ENCODE measurements around the gene FAM114A1.

FAM114A1 gene

DNA sequence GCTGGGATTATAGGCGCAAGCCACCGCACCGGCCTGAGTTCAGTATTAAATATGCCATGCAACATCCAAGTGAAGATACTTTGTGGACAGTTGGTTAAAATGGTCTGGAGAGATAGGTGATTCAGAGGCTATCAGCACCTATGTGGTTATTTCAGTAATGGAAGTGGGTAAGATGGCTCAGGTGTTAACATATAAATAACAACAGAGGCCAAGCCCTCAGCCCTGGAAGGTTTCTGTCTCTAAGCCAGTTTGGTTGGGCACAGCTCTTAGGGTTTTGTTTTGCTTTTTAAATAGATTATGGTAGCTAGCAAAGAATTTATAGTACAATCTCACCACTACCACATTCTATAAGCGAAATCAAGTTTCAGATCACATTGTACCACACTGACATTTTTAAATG is 16.6 kb downstream of the FAM114A1 start:
- H3K9me3 ChIP-seq (ENCODE audit: insufficient read depth, low read depth, low read length) = no peaks in the 10 kb centered on the region
- no peaks in the 10 kb centered on the region for H3K27me3 ChIP-seq (ENCODE audit: insufficient read depth, low read length, poor library complexity, severe bottlenecking)
- no peaks in the 10 kb centered on the region for H3K9me2 ChIP-seq (replicated peaks; ENCODE audit: low read depth, low read length)
- H4K20me1 ChIP-seq (ENCODE audit: insufficient read depth, low read length, poor library complexity, severe bottlenecking) = no peaks in the 10 kb centered on the region
- no peaks in the 10 kb centered on the region for H3K4me1 ChIP-seq (ENCODE audit: insufficient read depth, low read length, poor library complexity, severe bottlenecking)
- TF ChIP-seq CTCF (conservative IDR thresholded peaks at IDR 0.05; ENCODE audit: low read length) = no peak
- no peak for TF ChIP-seq EZH2phosphoT487 (IDR thresholded peaks at IDR 0.05; ENCODE audit: borderline replicate concordance)
- no peaks in the 10 kb centered on the region for H3K36me3 ChIP-seq (ENCODE audit: insufficient read depth, low read length)
- no peak overlapping the region for H3K4me3 ChIP-seq (ENCODE audit: low read length, poor library complexity, severe bottlenecking)
- H2AFZ ChIP-seq (ENCODE audit: low read length) = no peak overlapping the region
- H3K4me2 ChIP-seq (ENCODE audit: low read depth, low read length, poor library complexity, severe bottlenecking) = no peak overlapping the region
- H3F3A ChIP-seq (ENCODE audit: low read depth) = no peaks in the 10 kb centered on the region
- no peak overlapping the region for H3K9ac ChIP-seq (ENCODE audit: low read depth, low read length, poor library complexity, severe bottlenecking)
- no peaks in the 10 kb centered on the region for H3K79me2 ChIP-seq (ENCODE audit: insufficient read depth, low read length)

DNA sequence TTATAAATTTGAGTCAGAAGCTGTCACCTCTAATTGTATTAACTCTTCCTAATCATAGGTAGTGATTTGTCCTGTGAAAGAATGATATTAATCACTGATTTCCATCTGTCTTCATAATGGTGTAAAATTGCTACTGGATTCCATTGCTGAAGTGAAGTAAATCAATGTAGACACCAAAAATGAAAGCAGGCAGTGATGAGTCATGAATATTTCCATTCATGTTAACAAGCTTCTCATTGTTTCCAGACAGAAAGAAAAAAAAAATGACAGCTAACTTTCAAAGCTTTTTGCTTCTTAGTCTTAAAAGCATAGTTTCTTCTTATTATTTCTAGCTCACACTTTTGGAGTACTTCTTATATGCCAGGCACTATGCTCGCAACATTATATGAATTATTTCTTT is 21.5 kb downstream of the FAM114A1 start:
- Histone ChIP-seq H4K20me1 (ENCODE audit: insufficient read depth, low read length, poor library complexity, severe bottlenecking) (no peaks in the 10 kb centered on the region), H3K4me1 (ENCODE audit: insufficient read depth, low read length, poor library complexity, severe bottlenecking) (no peaks in the 10 kb centered on the region), H3K9me3 (ENCODE audit: insufficient read depth, low read depth, low read length) (no peaks in the 10 kb centered on the region), H3K27me3 (ENCODE audit: insufficient read depth, low read length, poor library complexity, severe bottlenecking) (no peaks in the 10 kb centered on the region), H2AFZ (ENCODE audit: low read length) (no peak overlapping the region), H3K36me3 (ENCODE audit: insufficient read depth, low read length) (no peaks in the 10 kb centered on the region), H3K9me2 (replicated peaks; ENCODE audit: low read depth, low read length) (no peaks in the 10 kb centered on the region), H3F3A (ENCODE audit: low read depth) (no peaks in the 10 kb centered on the region), H3K79me2 (ENCODE audit: insufficient read depth, low read length) (no peaks in the 10 kb centered on the region), H3K9ac (ENCODE audit: low read depth, low read length, poor library complexity, severe bottlenecking) (no peak overlapping the region), H3K4me2 (ENCODE audit: low read depth, low read length, poor library complexity, severe bottlenecking) (no peak overlapping the region), H3K4me3 (ENCODE audit: low read length, poor library complexity, severe bottlenecking) (no peak overlapping the region)
- TF ChIP-seq EZH2phosphoT487 (IDR thresholded peaks at IDR 0.05; ENCODE audit: borderline replicate concordance) (no peak), CTCF (conservative IDR thresholded peaks at IDR 0.05; ENCODE audit: low read length) (no peak)

DNA sequence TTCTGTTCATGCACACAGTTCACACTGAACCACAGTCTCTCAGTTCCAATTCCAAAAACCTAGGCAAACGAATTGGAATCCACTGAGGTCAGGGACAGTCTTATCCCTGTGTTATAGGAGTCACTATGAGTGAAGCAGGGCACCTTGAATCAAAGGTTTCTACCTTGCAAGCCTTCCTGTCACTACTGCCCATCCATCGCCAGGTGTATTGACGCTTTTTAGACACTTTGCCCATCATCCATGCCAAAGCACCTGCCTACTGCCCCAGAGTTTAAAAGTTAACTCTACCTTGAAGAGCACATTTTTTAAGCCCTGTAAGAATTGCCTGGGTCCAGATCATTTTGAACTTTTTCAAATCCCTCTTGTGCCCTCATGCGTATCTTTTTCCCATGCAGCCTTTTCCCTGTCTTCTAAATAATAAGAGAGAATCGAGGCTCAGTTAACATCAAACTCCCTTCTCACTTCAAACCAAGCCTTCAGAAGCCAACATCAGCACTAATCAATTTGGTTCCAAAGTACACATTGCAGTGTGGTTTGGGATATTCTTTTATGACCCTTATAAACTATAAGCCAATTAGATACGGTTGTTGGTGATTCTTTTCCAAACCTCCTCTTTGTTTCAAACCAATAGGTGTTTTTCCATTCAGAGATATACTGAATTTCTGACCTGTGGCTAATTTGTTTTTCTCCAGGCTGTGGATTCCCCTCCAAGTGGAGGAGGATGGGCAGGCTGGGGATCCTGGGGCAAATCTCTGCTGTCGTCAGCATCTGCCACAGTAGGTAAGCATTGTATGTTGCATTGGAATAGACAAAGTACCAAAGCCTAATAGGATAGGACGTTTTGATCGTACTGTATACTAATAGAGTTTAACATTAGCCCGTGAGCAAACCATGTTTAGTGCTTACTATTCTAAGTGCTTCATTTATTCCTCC is 23.7 kb downstream of the FAM114A1 start:
- Histone ChIP-seq H3K9me3 (ENCODE audit: insufficient read depth, low read depth, low read length) (no peaks in the 10 kb centered on the region), H2AFZ (ENCODE audit: low read length) (no peak overlapping the region), H3K4me2 (ENCODE audit: low read depth, low read length, poor library complexity, severe bottlenecking) (no peak overlapping the region), H3F3A (ENCODE audit: low read depth) (no peaks in the 10 kb centered on the region), H4K20me1 (ENCODE audit: insufficient read depth, low read length, poor library complexity, severe bottlenecking) (no peaks in the 10 kb centered on the region), H3K79me2 (ENCODE audit: insufficient read depth, low read length) (no peaks in the 10 kb centered on the region), H3K9ac (ENCODE audit: low read depth, low read length, poor library complexity, severe bottlenecking) (no peak overlapping the region), H3K9me2 (replicated peaks; ENCODE audit: low read depth, low read length) (no peaks in the 10 kb centered on the region), H3K4me3 (ENCODE audit: low read length, poor library complexity, severe bottlenecking) (no peak overlapping the region), H3K4me1 (ENCODE audit: insufficient read depth, low read length, poor library complexity, severe bottlenecking) (no peaks in the 10 kb centered on the region), H3K36me3 (ENCODE audit: insufficient read depth, low read length) (no peaks in the 10 kb centered on the region), H3K27me3 (ENCODE audit: insufficient read depth, low read length, poor library complexity, severe bottlenecking) (no peaks in the 10 kb centered on the region)
- no peak for TF ChIP-seq CTCF (conservative IDR thresholded peaks at IDR 0.05; ENCODE audit: low read length)
- no peak for TF ChIP-seq EZH2phosphoT487 (IDR thresholded peaks at IDR 0.05; ENCODE audit: borderline replicate concordance)
